ENCODE data around the gene RRP7A.
A peak's percentile ranks its signal among the peaks of the same experiment; 100 is the strongest.
"Not testable (repeated sequence)": the region's sequence is repeated elsewhere in the genome, so short reads cannot be mapped to it uniquely, and the experiment has no call there.

The RRP7A gene

GRCh38 chr22:42519525-42520401 is at the start of gene RRP7A:
Gene RRP7A (minus strand): TSS chr22:42519796. CDS start chr22:42519786, 10 bp downstream.
- DNase-seq (ENCODE audit: low spot score), result peak; percentile 59

GRCh38 chr22:42567950-42568349 is 48.4 kb upstream of the RRP7A start:
- DNase-seq (ENCODE audit: low spot score), result not testable (repeated sequence)

- DNase-seq (ENCODE audit: low spot score), result no peak
Measured at GRCh38 chr22:42565956-42566355, 46.4 kb upstream of the RRP7A start.

- no peak for DNase-seq (ENCODE audit: low spot score)
Measured at GRCh38 chr22:42564699-42565098, 45.1 kb upstream of the RRP7A start.

GRCh38 chr22:42563943-42564342 is 44.3 kb upstream of the RRP7A start:
- not testable (repeated sequence) for DNase-seq (ENCODE audit: low spot score)

- DNase-seq (ENCODE audit: low spot score), result no peak
Measured at GRCh38 chr22:42562684-42563083, 43.1 kb upstream of the RRP7A start.

- DNase-seq (ENCODE audit: low spot score), result no peak
Measured at GRCh38 chr22:42562279-42562678, 42.7 kb upstream of the RRP7A start.

- no peak for DNase-seq (ENCODE audit: low spot score)
Measured at GRCh38 chr22:42561856-42562255, 42.3 kb upstream of the RRP7A start.

GRCh38 chr22:42560781-42561180 is 41.2 kb upstream of the RRP7A start:
- DNase-seq (ENCODE audit: low spot score), result no peak

- DNase-seq (ENCODE audit: low spot score), result no peak
Measured at GRCh38 chr22:42560381-42560780, 40.8 kb upstream of the RRP7A start.

- DNase-seq (ENCODE audit: low spot score), result peak; percentile 85
Measured at GRCh38 chr22:42553475-42554361, 34.1 kb upstream of the RRP7A start, which contains the start of gene SERHL2. Gene SERHL2 (plus strand): TSS chr22:42553956. CDS start chr22:42554021, 65 bp downstream.

GRCh38 chr22:42552294-42552647 is 32.7 kb upstream of the RRP7A start:
- not testable (repeated sequence) for DNase-seq (ENCODE audit: low spot score)

GRCh38 chr22:42549331-42550060 is 29.9 kb upstream of the RRP7A start:
- DNase-seq (ENCODE audit: low spot score), result no peak

- no peak for DNase-seq (ENCODE audit: low spot score)
Measured at GRCh38 chr22:42548597-42549330, 29.2 kb upstream of the RRP7A start.

GRCh38 chr22:42548126-42548525 is 28.5 kb upstream of the RRP7A start:
- not testable (repeated sequence) for DNase-seq (ENCODE audit: low spot score)

GRCh38 chr22:42547562-42547961 is 28.0 kb upstream of the RRP7A start:
- DNase-seq (ENCODE audit: low spot score), result no peak

- DNase-seq (ENCODE audit: low spot score), result peak; percentile 33
Measured at GRCh38 chr22:42544686-42545085, 25.1 kb upstream of the RRP7A start.

GRCh38 chr22:42539236-42539771 is 19.7 kb upstream of the RRP7A start:
- not testable (repeated sequence) for DNase-seq (ENCODE audit: low spot score)

- DNase-seq (ENCODE audit: low spot score), result not testable (repeated sequence)
Measured at GRCh38 chr22:42537199-42537831, 17.7 kb upstream of the RRP7A start.

- not testable (repeated sequence) for DNase-seq (ENCODE audit: low spot score)
Measured at GRCh38 chr22:42536634-42537033, 17.0 kb upstream of the RRP7A start.

GRCh38 chr22:42536166-42536565 is 16.6 kb upstream of the RRP7A start:
- DNase-seq (ENCODE audit: low spot score), result no peak

Data from HuH-7.5 (cell line).